ENCODE results near the gene MKI67.

The MKI67 gene

GRCh38 chr10:128071417-128071782 lies 54.8 kb downstream of the MKI67 start:
- TF ChIP-seq, protein P1, sequence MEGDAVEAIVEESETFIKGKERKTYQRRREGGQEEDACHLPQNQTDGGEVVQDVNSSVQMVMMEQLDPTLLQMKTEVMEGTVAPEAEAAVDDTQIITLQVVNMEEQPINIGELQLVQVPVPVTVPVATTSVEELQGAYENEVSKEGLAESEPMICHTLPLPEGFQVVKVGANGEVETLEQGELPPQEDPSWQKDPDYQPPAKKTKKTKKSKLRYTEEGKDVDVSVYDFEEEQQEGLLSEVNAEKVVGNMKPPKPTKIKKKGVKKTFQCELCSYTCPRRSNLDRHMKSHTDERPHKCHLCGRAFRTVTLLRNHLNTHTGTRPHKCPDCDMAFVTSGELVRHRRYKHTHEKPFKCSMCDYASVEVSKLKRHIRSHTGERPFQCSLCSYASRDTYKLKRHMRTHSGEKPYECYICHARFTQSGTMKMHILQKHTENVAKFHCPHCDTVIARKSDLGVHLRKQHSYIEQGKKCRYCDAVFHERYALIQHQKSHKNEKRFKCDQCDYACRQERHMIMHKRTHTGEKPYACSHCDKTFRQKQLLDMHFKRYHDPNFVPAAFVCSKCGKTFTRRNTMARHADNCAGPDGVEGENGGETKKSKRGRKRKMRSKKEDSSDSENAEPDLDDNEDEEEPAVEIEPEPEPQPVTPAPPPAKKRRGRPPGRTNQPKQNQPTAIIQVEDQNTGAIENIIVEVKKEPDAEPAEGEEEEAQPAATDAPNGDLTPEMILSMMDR (conservative IDR thresholded peaks at IDR 0.05): no peak
- no peak overlapping the region for H3K27ac ChIP-seq

- no peak overlapping the region for H3K27ac ChIP-seq
Measured at GRCh38 chr10:128070721-128071416, 55.4 kb downstream of the MKI67 start.

DNA sequence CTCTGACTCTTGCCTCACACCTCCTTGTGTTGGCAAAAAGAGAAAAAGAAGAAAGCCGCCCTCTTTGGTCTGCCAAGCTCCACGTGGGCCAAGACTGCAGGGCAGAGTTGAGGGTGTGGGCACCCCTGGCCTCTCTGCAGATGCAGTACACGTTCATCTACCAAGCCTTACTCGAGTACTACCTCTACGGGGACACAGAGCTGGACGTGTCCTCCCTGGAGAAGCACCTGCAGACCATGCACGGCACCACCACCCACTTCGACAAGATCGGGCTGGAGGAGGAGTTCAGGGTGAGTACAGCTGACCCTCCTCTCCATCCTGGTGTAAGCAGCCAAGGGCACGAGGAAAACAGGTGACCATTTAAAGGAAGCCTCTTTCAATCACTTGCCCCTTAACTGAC lies 56.1 kb downstream of the MKI67 start:
- TF ChIP-seq, protein P1 (conservative IDR thresholded peaks at IDR 0.05): no peak
- H3K27ac ChIP-seq: no peak overlapping the region

More at GRCh38 chr10:128070721-128071416, 55.4 kb downstream of the MKI67 start:
- TF ChIP-seq, protein P1 (conservative IDR thresholded peaks at IDR 0.05): no peak

DNA sequence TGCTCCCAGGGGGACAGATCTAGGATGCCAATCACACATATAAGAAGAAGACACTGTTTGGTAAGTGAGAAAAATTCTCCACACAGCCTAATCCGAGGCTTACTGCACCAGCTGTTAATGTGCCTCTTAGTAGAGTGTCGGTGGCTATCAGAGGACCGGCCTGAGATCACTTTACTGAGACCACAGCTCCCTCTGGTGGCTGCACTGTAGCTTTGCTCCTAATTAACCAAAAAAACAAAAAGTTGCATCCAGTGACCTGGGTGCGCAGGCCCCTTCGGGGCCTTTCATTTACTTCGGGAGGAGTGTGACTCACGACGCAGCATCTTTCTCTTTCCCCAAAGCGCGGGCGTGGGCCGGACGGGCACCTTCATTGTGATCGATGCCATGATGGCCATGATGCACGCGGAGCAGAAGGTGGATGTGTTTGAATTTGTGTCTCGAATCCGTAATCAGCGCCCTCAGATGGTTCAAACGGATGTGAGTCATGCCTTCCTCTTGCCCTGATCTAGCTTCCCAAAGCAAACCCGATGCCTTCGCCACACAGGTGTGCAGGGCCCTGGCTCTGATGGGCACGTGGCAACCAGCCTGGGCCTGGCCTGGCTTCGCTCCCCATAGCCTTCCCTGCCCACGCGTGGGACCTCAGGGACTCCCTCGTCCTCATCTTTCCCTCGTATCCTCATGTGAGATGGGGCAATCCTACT lies 56.7 kb downstream of the MKI67 start:
- TF ChIP-seq, protein P1 (conservative IDR thresholded peaks at IDR 0.05): peak; percentile 73
- no peak overlapping the region for H3K27ac ChIP-seq

GRCh38 chr10:128068398-128069285 lies 57.6 kb downstream of the MKI67 start:
- TF ChIP-seq, protein P1 (conservative IDR thresholded peaks at IDR 0.05): no peak
- no peak overlapping the region for H3K27ac ChIP-seq

DNA sequence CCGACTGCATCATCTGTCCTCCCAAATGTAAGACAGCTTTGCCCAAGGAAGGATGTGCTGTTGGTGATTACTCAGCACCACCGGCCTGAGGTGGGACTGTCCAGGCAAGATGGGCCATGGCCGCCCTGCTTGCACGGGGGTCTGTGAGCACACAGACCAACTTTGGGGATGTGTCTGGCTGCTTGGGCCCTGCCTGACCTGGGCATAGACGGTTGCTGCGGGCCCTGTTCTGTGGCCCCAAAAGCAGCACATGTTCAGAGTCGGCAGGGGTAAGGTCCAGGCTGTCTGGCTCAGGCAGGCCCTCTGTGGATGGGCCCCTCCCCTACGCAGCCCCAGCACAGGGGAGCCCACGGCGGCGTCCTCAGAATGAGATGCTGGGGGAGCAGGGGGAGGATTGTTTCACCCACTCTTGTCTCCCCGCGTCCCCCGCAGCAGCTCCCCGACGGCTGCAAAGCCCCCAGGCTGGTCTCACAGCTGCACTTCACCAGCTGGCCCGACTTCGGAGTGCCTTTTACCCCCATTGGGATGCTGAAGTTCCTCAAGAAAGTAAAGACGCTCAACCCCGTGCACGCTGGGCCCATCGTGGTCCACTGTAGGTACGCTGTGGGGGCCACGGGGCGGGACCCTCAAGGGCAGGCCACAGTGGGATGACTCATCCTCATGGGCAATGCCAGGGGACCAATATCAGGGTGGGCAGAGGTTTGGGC lies 58.4 kb downstream of the MKI67 start:
- TF ChIP-seq, protein P1 (conservative IDR thresholded peaks at IDR 0.05): no peak
- H3K27ac ChIP-seq: no peak overlapping the region

All from VCaP (cell line).